Ovary (tissue), 3 donors: ENCODE data around the gene SLC2A1.

Experiments
- POLR2A ChIP-seq: fragments of 450-650 bp; IDR thresholded peaks from one replicate; pipeline ENCODE4 v1.6.1; 2017; ENCODE audit warnings: antibody characterized with exemption, mild to moderate bottlenecking, moderate library complexity
- TF ChIP-seq, protein P1 (sequence below), 3 donors: fragments of 450-650 bp in 2 of 3; fragments of 200-600 bp in 1 of 3; IDR thresholded peaks; one replicate each; pipeline versions ENCODE4 v1.5.1 to v1.8.0; 2016 to 2022; ENCODE audit warnings: antibody characterized with exemption in 3 of 3, mild to moderate bottlenecking in 1 of 3
- donor health status: DM: no; HTN: no; CAD: no.

DNA sequence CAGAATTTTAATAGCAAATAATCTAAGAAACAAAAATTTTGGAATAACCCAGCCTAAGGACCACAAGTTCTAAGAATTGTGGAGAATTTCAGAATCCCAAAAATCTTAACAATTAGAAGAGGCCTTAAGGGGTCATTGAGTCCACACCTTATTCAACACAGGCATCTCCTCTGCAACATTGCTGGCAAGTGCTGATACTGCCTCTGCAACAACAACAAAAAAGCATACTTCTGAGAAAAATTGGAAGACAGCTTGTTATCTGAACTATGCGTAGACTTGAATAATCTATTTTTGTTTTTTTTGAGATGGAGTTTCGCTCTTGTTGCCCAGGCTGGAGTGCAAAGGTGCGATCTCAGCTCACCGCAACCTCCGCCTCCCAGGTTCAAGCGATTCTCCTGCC is 24.0 kb upstream of the SLC2A1 start:
- TF ChIP-seq, protein P1, sequence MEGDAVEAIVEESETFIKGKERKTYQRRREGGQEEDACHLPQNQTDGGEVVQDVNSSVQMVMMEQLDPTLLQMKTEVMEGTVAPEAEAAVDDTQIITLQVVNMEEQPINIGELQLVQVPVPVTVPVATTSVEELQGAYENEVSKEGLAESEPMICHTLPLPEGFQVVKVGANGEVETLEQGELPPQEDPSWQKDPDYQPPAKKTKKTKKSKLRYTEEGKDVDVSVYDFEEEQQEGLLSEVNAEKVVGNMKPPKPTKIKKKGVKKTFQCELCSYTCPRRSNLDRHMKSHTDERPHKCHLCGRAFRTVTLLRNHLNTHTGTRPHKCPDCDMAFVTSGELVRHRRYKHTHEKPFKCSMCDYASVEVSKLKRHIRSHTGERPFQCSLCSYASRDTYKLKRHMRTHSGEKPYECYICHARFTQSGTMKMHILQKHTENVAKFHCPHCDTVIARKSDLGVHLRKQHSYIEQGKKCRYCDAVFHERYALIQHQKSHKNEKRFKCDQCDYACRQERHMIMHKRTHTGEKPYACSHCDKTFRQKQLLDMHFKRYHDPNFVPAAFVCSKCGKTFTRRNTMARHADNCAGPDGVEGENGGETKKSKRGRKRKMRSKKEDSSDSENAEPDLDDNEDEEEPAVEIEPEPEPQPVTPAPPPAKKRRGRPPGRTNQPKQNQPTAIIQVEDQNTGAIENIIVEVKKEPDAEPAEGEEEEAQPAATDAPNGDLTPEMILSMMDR (IDR thresholded peaks at IDR 0.05): no peak
- no peak for TF ChIP-seq POLR2A
